Measurements from ENCODE around the gene USP17L27. TPM values are rescaled to one million over a fixed set of nuclear protein-coding genes. Genes with fewer than 3 reads are reported as not detected.
"Not testable (repeated sequence)": the region's sequence is repeated elsewhere in the genome, so short reads cannot be mapped to it uniquely, and the experiment has no call there.

The USP17L27 gene
- total RNA-seq: not detected
- polyA plus RNA-seq (ENCODE audit: insufficient read depth in 1 of 8, insufficient read length in 8 of 8, low replicate concordance in 1 of 8): not detected
- long read RNA-seq, donor 1: 0 reads
- long read RNA-seq, donor 2: 0 reads
- long read RNA-seq, donor 3: 0 reads
- long read RNA-seq, donor 4: 0 reads
- long read RNA-seq, donor 5: 0 reads
- long read RNA-seq, donor 6: 0 reads
- long read RNA-seq, donor 7: 0 reads
- long read RNA-seq, donor 8: 0 reads
- long read RNA-seq, donor 9: 0 reads
- long read RNA-seq, donor 10: 0 reads
- long read RNA-seq, donor 11: 0 reads

- not testable (repeated sequence) for H3K4me3 ChIP-seq (ENCODE audit: low read length); H3K4me1 ChIP-seq (ENCODE audit: control insufficient read depth, insufficient read depth, low read length); H3K27me3 ChIP-seq (ENCODE audit: control insufficient read depth, insufficient read depth, low read length); H3K9me3 ChIP-seq (replicated peaks; ENCODE audit: control insufficient read depth, low read depth, low read length); DNase-seq; H3K27ac ChIP-seq (ENCODE audit: low read length); H3K36me3 ChIP-seq (ENCODE audit: control insufficient read depth, insufficient read depth, low read length)
- WGBS (ENCODE audit: insufficient coverage): no CpG with 5 or more reads among the region's 15 CpGs
Observed at GRCh38 chr4:9343848-9344247, at the start of gene USP17L27. Gene USP17L27 (plus strand): TSS chr4:9344148. CDS start chr4:9344148, 0 bp downstream.

GRCh38 chr4:9324191-9324590 lies 19.8 kb upstream of the USP17L27 start:
- not testable (repeated sequence) for H3K4me1 ChIP-seq (ENCODE audit: control insufficient read depth, insufficient read depth, low read length); H3K27me3 ChIP-seq (ENCODE audit: control insufficient read depth, insufficient read depth, low read length); H3K9me3 ChIP-seq (replicated peaks; ENCODE audit: control insufficient read depth, low read depth, low read length); H3K27ac ChIP-seq (ENCODE audit: low read length); H3K4me3 ChIP-seq (ENCODE audit: low read length); DNase-seq; H3K36me3 ChIP-seq (ENCODE audit: control insufficient read depth, insufficient read depth, low read length)
- WGBS (ENCODE audit: insufficient coverage): no CpG with 5 or more reads among the region's 13 CpGs

GRCh38 chr4:9324865-9325264 lies 19.1 kb upstream of the USP17L27 start, which contains the start of gene USP17L24:
Gene USP17L24 (plus strand): TSS chr4:9325165. CDS start chr4:9325165, 0 bp downstream.
- not testable (repeated sequence) for DNase-seq; H3K27me3 ChIP-seq (ENCODE audit: control insufficient read depth, insufficient read depth, low read length); H3K27ac ChIP-seq (ENCODE audit: low read length); H3K36me3 ChIP-seq (ENCODE audit: control insufficient read depth, insufficient read depth, low read length); H3K4me3 ChIP-seq (ENCODE audit: low read length); H3K9me3 ChIP-seq (replicated peaks; ENCODE audit: control insufficient read depth, low read depth, low read length); H3K4me1 ChIP-seq (ENCODE audit: control insufficient read depth, insufficient read depth, low read length)
- WGBS (ENCODE audit: insufficient coverage): no CpG with 5 or more reads among the region's 15 CpGs

- not testable (repeated sequence) for H3K9me3 ChIP-seq (replicated peaks; ENCODE audit: control insufficient read depth, low read depth, low read length); H3K27me3 ChIP-seq (ENCODE audit: control insufficient read depth, insufficient read depth, low read length); H3K4me3 ChIP-seq (ENCODE audit: low read length); H3K4me1 ChIP-seq (ENCODE audit: control insufficient read depth, insufficient read depth, low read length); DNase-seq; H3K27ac ChIP-seq (ENCODE audit: low read length); H3K36me3 ChIP-seq (ENCODE audit: control insufficient read depth, insufficient read depth, low read length)
- no CpG with 5 or more reads among the region's 15 CpGs for WGBS (ENCODE audit: insufficient coverage)
Observed at GRCh38 chr4:9329611-9330010, 14.3 kb upstream of the USP17L27 start, which contains the start of gene USP17L25. Gene USP17L25 (plus strand): TSS chr4:9329911. CDS start chr4:9329911, 0 bp downstream.

GRCh38 chr4:9334358-9334757 lies 9.6 kb upstream of the USP17L27 start, which contains the start of gene USP17L26:
Gene USP17L26 (plus strand): TSS chr4:9334658. CDS start chr4:9334658, 0 bp downstream.
- not testable (repeated sequence) for H3K4me1 ChIP-seq (ENCODE audit: control insufficient read depth, insufficient read depth, low read length); H3K9me3 ChIP-seq (replicated peaks; ENCODE audit: control insufficient read depth, low read depth, low read length); H3K27ac ChIP-seq (ENCODE audit: low read length); H3K27me3 ChIP-seq (ENCODE audit: control insufficient read depth, insufficient read depth, low read length); DNase-seq; H3K36me3 ChIP-seq (ENCODE audit: control insufficient read depth, insufficient read depth, low read length); H3K4me3 ChIP-seq (ENCODE audit: low read length)
- no CpG with 5 or more reads among the region's 15 CpGs for WGBS (ENCODE audit: insufficient coverage)

- no CpG with 5 or more reads among the region's 15 CpGs for WGBS (ENCODE audit: insufficient coverage)
- H3K9me3 ChIP-seq (replicated peaks; ENCODE audit: control insufficient read depth, low read depth, low read length); H3K27ac ChIP-seq (ENCODE audit: low read length); H3K36me3 ChIP-seq (ENCODE audit: control insufficient read depth, insufficient read depth, low read length); DNase-seq; H3K4me1 ChIP-seq (ENCODE audit: control insufficient read depth, insufficient read depth, low read length); H3K27me3 ChIP-seq (ENCODE audit: control insufficient read depth, insufficient read depth, low read length); H3K4me3 ChIP-seq (ENCODE audit: low read length): not testable (repeated sequence)
Observed at GRCh38 chr4:9339103-9339502, 4.8 kb upstream of the USP17L27 start, which contains the start of gene USP17L5. Gene USP17L5 (plus strand): TSS chr4:9339403. CDS start chr4:9339403, 0 bp downstream.

- H3K36me3 ChIP-seq (ENCODE audit: control insufficient read depth, insufficient read depth, low read length); DNase-seq; H3K9me3 ChIP-seq (replicated peaks; ENCODE audit: control insufficient read depth, low read depth, low read length); H3K27ac ChIP-seq (ENCODE audit: low read length); H3K27me3 ChIP-seq (ENCODE audit: control insufficient read depth, insufficient read depth, low read length); H3K4me3 ChIP-seq (ENCODE audit: low read length); H3K4me1 ChIP-seq (ENCODE audit: control insufficient read depth, insufficient read depth, low read length): not testable (repeated sequence)
- WGBS (ENCODE audit: insufficient coverage): no CpG with 5 or more reads among the region's 15 CpGs
Observed at GRCh38 chr4:9348593-9348992, 4.6 kb downstream of the USP17L27 start, which contains the start of gene USP17L28. Gene USP17L28 (plus strand): TSS chr4:9348893. CDS start chr4:9348893, 0 bp downstream.

GRCh38 chr4:9350866-9351265 lies 6.9 kb downstream of the USP17L27 start:
- not testable (repeated sequence) for H3K4me3 ChIP-seq (ENCODE audit: low read length); H3K27ac ChIP-seq (ENCODE audit: low read length); DNase-seq; H3K9me3 ChIP-seq (replicated peaks; ENCODE audit: control insufficient read depth, low read depth, low read length); H3K36me3 ChIP-seq (ENCODE audit: control insufficient read depth, insufficient read depth, low read length); H3K4me1 ChIP-seq (ENCODE audit: control insufficient read depth, insufficient read depth, low read length); H3K27me3 ChIP-seq (ENCODE audit: control insufficient read depth, insufficient read depth, low read length)
- 94% methylated on average over 10 of the region's 18 CpGs for WGBS (ENCODE audit: insufficient coverage)

GRCh38 chr4:9353338-9353737 lies 9.4 kb downstream of the USP17L27 start, which contains the start of gene USP17L29:
Gene USP17L29 (plus strand): TSS chr4:9353638. CDS start chr4:9353638, 0 bp downstream.
- H3K27ac ChIP-seq (ENCODE audit: low read length); H3K36me3 ChIP-seq (ENCODE audit: control insufficient read depth, insufficient read depth, low read length); DNase-seq; H3K27me3 ChIP-seq (ENCODE audit: control insufficient read depth, insufficient read depth, low read length); H3K9me3 ChIP-seq (replicated peaks; ENCODE audit: control insufficient read depth, low read depth, low read length); H3K4me3 ChIP-seq (ENCODE audit: low read length); H3K4me1 ChIP-seq (ENCODE audit: control insufficient read depth, insufficient read depth, low read length): not testable (repeated sequence)
- no CpG with 5 or more reads among the region's 15 CpGs for WGBS (ENCODE audit: insufficient coverage)

GRCh38 chr4:9362829-9363228 lies 18.9 kb downstream of the USP17L27 start, which contains the start of gene USP17L30:
Gene USP17L30 (plus strand): TSS chr4:9363129. CDS start chr4:9363129, 0 bp downstream.
- H3K4me3 ChIP-seq (ENCODE audit: low read length); H3K9me3 ChIP-seq (replicated peaks; ENCODE audit: control insufficient read depth, low read depth, low read length); DNase-seq; H3K27me3 ChIP-seq (ENCODE audit: control insufficient read depth, insufficient read depth, low read length); H3K36me3 ChIP-seq (ENCODE audit: control insufficient read depth, insufficient read depth, low read length); H3K27ac ChIP-seq (ENCODE audit: low read length); H3K4me1 ChIP-seq (ENCODE audit: control insufficient read depth, insufficient read depth, low read length): not testable (repeated sequence)
- no CpG with 5 or more reads among the region's 15 CpGs for WGBS (ENCODE audit: insufficient coverage)
